Fibroblast of upper back skin (primary cell): ENCODE results near the gene CYP2U1.
"Not testable (repeated sequence)": the region's sequence is repeated elsewhere in the genome, so short reads cannot be mapped to it uniquely, and the experiment has no call there.

Experiments
- DNase-seq: peaks from one replicate; pipeline ENCODE4 v3.0.0-alpha.2; 2013

Gene CYP2U1

DNA sequence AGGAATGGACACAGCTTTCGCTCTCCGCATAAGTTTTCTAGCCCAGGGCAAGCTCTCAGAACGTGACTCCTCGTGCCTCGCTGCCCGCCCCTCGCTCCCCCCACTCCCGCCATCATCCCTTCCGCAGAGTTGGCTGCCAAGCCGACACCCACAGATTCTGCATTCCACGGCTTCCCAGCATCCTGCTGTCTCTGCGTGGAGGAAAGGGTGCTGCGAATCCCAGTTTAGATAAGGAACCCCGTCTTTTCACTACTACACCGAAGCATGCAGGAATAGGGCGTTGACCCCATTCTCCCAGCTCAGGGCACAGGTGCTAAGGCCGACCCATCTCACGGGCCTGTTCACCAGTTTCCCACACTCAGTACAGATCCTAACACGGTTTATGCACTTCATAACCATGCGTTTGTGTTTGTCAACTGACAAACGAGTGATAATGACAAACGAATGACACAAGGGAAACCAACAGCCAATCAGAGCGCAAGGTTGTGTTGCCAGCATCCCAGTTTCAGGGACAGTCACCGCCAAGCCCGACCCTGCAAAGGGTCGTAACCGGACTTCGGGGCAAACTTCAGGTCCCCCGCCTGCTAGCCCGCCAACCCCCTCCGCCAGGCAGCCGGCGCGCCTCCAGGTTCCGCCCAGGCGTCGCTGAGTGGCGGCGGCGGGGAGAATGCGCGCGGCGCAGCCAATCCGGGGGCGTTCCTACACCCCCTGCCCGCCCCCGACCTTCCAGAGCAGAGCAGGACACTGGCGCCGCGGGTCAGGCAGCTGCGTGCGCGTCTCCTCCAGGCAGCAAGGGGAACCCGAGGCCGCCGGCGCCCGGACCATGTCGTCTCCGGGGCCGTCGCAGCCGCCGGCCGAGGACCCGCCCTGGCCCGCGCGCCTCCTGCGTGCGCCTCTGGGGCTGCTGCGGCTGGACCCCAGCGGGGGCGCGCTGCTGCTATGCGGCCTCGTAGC is at the start of gene CYP2U1:
Gene CYP2U1 (plus strand): TSS at position 729 of the 954 bp plus-strand sequence. CDS start 95 bp downstream, at position 824.
- DNase-seq = peak; percentile 74

DNA sequence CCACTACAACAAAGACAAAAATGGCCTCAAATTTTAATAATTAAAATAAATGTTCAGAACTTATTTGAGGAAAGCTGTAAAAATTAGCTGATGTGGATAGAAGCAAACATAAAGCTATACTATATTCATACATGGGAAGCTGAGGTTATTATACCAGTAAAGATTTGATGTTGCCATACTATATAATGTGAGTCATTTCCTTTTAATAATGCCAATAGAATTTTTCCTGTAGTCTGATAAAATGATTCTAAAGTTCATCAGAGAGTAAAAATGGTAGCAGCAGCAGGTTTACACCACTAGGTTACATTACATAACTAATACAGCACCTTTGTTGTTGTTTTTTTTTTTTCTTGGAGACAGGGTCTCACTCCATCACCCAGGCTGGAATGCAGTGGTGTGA is 45.5 kb upstream of the CYP2U1 start:
- DNase-seq = no peak

DNA sequence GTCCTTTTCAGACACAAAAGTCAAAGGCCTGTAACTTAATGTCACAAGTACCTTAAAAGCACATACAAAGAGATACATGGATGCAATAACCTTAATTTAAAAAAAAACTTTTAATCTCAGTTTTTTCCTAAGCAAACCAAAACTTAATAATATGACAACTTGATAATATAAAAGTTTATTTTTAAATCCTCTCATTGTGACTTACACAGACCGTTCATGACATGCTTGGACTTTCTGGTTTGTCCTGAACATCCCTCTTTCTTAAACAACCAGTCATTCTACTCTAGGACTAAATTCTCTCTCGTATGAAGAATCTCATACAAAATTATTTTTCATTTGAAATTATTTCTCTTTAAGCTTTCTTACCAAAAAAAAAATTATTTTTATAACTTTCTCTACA is 43.1 kb upstream of the CYP2U1 start:
- DNase-seq = no peak

DNA sequence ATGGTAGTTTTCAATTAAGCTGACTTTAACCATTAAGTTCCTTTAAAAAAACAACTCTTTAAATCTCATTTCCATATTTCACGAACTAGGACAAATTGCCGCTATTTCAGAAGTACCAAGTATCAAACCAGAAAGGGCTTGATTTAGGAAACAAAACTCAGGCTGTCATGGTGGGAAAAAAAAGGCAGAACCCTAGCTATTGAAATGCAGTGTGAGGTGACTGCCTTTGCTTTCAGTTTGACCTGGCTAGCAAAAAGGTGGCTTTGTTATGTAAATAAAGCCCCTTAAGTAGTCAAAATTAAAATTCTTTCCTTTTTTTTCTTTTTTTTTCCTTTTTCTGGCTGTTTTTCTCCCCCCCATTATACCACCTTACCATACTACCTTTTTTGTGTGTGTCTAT is 40.6 kb upstream of the CYP2U1 start:
- DNase-seq = no peak

DNA sequence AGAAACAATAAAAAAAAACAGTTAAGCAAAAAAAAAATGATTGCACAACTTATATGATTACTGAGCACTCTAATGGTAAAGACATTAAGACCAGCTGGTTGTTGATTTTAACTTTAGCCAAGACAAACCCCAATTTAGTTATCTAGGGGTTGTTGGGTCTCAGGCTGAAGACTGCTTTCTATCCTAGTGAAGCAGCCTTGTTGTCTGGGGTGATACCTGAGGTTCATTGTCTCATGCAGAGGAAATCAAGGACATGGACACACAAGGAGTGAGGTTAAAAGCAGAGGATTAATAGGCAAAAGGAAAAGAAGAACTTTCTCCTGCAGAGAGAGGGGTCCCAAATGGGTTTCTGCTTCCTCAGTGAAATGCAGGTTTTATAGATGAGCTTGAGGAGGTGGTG is 40.0 kb upstream of the CYP2U1 start:
- no peak for DNase-seq

DNA sequence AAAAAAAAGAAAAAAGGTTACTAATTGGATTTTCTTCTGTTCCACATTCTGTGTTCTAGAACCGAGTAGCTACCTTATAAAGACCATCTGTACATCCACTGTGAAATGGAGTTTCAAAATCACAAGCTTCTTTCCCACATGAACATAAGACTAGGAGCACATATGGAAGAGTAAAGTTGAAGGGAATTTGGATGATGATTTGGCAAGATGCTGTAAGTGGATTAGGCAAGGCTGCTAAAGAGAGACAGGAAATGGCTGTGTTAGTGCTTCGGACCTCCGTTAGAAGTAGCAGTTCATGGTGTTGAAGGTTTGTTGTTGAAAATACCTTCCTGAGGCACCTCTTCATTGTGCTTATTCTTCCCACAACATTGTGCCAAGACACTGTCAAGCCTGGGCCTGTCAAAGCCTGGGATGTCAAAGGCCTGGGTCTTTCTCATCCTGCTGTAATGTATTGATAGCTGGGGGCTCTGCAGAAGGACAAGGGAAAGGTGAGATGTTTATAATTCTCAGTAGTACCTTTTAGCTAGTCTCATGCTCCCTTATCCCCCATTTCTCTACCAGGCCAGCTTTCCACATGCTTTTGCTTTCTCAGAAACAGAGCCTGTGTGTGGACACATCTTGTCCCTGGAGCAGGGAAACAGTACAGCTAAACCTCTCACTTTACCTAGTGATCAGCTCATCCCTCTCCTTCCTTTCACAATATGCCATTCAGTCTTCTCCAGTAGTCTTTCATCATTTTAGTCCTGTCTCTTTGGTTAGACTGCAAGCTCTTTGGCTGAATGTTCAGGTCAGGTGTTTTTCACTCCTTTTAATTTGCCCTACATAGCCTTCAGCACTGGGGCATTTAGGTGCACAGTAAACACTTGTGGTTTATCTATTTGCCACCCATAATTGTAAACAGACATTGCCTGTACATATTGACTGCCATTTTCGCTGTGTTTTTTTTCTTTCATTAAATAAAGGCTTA is 37.9 kb upstream of the CYP2U1 start:
- peak; percentile 25 for DNase-seq

DNA sequence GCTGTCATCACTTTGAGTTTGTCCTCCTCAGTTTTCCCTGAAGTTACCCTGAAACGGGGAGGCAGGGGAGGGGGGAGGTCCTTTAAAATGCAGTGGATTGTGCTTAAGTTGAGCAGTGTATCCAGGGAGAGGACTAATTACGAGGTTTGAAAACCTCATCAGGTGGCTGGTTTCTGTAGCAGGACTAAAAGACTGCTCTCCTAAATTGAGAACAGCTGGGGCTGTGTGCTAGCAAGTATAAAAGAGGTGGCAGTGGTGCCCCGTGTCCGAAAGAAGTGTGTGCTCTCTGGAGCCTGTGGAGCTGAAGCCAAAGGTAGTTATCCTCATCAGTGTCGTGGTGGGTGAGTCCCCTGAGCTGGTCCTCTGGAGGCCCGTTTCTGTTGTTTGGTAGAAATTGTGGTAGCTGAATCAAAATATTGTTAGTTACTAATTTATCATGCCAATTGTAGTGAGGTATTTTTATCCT is 37.2 kb upstream of the CYP2U1 start:
- no peak for DNase-seq

DNA sequence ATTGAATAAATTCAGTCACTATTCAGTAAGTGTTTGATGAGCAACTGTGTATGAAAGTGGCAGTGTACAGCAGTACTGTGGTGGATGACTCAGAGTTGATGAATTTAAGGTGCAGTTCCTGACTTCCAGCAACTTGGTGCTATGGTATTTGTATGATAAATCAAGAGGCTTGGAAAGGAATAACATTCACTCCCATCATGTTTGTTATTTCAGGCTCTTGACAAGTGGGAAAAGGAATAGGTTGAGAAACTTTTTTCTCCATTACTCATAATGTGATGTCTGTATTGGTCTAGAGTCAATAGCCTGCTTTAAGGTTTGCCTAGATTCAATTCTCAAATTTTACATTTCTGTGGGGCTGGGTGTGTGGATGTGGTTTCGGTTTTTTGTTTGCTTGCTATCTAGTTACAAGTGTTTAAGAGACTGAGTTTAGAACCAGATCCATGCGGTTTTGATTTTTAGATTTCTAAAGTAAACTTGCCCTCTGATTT is 35.1 kb upstream of the CYP2U1 start:
- peak; percentile 98 for DNase-seq

DNA sequence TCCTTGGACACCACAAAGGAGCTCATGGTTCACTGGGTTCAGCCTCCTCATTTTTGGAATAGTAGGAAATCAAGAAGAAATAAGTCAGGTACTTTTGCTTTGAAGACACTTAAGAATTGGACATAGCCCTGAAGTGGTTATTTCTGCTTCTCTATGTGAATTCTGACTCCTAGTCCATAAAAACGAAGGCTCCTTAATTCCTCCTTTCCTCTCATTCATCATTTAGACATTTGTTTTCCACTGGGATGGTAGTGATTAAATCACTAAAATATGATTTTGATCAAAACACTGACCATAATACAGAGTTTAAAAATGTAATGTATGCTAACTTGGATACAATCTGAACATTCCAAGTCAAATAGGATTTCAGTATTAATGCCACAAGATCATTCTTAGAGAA is 34.7 kb upstream of the CYP2U1 start:
- peak; percentile 76 for DNase-seq

DNA sequence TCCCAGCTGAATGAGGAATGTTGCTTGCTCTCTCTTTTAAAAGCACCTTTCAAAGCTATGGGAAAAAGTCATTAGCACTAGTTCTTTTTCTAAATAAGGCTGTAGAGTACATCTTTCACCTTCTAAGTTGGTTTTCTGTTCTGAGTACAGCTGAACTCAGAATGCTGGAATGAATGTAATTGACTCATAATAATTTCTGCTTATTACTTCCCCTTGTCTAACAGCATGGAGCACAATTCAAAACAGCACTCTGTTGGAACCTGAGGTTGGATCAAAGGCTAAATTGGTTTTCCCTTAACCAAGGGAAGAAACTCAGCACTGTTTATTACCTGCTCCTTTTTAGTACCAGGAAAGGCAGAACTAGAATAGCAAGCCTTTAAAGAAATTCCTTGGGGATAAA is 33.5 kb upstream of the CYP2U1 start:
- DNase-seq = no peak

DNA sequence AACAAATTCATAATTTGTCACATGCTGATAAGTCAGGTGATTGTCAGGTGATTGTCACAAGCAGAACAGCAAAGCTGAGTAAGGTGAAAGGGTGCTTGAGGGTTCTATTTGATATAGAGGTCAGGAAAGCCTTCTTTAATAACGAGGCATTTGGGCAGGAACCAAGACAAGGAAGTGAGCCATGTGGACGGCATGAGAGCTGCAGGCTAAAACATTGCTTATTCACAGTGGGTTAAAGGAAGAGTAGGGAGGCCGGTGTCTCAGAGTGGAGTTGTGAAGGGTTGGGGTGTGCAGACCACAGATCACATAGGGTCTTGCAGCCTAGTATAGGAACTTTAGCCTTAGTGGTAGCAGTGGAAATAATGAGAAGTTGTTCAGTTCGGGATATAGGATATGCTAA is 31.3 kb upstream of the CYP2U1 start:
- no peak for DNase-seq

DNA sequence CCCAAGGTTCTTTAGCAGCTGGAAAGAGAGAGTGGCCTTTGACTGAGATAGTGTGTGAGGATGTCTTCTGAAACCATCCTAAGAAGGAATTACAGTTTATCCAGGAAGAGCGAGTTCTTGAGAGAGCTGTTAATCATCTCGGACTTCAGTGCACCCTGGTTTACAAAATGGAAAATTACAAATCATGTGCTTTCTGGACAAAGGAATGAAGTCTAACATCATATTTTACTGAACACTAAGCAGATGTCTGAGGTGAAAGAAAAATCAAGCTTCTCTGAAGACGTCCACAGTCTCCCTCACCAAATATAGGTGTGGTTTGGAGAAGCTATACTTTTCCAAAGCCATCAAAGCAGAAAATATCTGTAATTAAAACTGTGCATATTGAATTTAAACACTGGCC is 30.8 kb upstream of the CYP2U1 start:
- no peak for DNase-seq

DNA sequence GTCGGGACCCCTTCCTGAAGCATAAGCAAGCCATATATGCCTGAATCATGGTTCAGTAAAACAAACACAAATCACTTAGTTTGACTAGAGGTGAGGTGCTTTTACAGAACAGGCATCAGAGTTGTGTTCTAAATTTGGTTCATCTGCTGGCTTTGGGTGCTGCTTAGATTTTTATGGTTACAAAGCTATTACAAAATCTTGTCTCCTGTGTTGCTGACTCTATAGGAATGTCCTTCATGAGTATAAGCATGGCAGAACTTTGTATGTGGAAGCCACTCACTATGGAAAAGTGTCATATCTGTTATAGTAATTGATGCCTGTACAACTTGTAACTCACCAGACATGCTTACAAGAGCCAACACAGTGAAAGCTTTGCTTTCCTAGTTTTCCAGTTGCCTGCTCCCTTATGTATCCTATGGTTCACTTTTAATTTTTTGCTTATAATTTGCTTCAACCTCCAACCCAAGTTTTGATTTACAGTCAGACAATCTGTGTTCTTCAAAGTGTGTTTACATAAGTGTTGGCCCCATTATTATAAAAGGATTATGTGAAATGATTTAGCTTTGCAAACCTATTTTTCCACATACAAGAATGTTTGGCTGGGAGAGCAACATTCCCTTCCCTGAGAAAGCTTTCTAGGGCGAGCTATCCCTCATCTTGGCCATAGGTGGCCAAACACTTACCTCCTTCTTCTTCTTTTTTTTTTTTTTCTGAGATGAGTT is 30.0 kb upstream of the CYP2U1 start:
- DNase-seq = no peak

DNA sequence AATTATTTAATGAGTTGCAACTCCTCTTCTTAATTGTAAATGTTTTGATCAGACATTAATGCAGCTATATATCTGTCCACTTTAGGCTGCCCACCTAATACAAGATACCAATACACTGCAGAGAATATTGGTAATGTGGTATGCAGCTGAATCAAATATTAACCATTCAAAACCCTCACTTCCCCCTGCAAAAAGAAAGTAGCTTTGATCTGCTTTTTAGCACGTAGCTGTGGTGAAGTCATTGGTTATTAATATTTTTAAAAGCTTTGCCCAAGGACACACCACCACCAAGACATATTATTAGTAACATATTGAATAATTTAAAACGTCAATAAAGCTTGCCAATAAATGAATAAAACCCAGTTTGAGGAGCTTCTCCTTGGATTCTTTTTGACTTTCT is 28.6 kb upstream of the CYP2U1 start:
- DNase-seq = no peak

DNA sequence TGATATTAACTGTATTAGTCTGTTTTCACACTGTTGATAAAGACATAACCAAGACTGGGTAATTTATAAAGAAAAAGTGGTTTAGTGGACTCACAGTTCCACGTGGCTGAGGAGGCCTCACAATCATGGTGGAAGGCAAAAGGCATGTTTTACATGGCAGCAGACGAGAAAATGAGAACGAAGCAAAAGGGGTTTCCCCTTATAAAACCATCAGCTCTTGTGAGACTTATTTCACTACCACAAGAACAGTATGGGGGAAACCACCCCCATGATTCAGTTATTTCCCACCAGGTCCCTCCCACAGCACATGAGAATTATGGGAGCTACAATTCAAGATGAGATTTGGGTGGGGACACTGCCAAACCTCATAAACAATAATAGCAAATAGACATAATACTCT is 26.3 kb upstream of the CYP2U1 start:
- not testable (repeated sequence) for DNase-seq

DNA sequence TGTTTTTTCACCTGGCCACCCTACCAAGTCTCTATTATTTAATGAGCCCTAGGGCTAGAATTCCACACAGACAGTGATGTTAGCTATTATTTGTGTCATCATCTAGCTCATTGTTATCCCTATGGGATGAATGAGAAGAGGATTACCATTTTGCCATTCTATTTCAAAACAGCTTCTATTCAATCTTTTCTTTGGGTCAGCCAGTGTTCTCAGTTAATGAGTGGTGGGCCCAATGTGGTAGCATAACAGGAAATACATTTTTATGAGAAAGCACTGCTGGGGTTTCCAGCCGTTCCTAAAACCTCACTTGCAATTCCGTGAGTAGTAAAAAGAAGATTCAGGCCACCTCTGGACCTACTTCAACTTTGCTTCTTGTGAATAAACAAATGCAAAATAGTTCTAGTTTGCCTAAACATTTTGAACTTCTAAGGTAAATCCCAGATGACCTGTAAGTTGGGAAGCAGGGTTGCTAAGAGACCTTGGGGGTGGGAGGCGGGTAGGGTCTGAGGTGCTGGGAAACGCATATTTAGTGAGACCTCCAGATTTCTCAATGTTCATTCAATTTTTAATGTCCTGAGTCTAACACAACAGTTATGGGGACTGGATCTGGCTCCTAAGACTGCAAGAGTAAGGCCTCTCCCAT is 24.8 kb upstream of the CYP2U1 start:
- DNase-seq = no peak

DNA sequence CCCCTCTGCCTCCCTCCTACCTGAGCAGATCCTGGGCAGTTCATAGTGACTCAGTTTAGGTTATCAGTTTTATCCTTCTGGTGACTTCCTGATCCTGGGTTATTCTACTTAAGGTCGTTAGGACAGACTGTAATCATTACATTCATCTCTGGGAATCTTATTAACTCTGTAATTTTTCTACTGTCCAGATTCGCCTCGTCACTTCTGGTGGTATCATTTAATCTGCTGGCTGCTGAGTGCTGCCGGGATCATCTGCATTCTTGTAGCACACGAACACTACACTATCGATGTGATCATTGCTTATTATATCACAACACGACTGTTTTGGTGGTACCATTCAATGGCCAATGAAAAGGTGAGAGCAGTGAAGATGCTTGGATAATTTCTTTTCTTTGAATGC is 23.0 kb upstream of the CYP2U1 start:
- no peak for DNase-seq

DNA sequence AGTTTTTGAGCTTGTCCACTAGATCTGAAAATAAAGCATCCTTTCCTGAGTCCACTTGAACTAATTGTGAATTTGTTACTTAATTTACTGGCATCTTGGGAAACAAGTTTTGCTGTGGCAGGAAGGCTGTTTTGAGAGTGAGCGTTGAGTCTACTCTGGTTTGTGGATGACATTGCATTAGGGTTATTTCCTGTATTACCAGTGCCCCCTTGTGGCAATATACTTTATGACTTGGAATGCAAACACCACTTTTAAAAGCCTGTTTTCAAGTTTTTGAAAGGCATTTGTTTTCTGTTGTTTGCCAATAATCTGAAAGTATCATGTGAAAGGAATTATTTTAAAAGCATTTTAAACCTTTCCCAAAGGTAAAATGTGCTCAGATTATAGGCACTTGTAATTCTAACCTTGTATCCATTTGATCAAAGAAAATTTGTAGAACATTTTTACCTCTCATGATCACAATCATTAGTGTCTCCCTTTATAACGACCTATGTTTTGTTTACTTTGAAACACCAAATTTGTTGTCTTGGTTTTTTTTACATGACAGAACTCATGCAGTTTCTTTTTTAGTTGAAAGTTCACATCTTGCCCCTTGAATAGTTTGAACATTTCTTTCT is 18.0 kb upstream of the CYP2U1 start:
- DNase-seq = peak; percentile 69

DNA sequence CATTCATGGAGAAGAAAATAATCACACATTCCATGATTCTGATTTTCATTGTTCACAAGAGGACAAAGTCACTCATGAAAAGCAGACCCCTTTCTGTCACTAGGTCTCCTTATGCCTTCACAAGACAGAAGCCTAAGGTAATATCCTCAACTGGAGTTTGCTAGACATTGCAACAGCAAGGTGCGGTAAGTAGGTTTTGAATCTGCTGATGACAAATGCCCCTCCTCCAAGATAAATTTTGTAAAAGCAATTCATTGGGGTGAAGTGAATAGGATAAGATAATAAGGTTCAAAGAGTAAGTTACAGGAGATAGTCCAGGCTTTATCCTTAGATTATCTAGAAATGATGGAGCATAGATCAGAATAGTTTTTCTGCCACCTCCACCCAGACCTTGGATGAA is 16.1 kb upstream of the CYP2U1 start:
- no peak for DNase-seq

DNA sequence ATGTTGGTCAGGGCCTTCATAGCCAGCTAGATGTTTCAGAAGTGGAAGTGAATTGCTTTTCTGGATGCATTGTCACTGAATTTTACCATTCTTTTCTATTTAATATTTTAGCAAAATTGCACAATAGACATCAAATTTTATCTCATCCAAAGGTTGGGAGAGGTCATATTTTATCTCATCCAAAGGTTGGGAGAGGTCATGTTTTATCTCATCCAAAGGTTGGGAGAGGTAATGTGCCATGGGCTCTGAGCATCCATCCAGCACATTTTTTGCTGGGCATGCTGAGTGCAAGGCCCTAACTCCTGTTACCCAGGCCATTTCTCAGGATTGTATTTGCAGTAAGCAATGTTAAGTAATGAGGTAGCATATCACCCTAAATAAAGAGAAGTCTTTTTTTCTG is 14.7 kb upstream of the CYP2U1 start:
- no peak for DNase-seq

DNA sequence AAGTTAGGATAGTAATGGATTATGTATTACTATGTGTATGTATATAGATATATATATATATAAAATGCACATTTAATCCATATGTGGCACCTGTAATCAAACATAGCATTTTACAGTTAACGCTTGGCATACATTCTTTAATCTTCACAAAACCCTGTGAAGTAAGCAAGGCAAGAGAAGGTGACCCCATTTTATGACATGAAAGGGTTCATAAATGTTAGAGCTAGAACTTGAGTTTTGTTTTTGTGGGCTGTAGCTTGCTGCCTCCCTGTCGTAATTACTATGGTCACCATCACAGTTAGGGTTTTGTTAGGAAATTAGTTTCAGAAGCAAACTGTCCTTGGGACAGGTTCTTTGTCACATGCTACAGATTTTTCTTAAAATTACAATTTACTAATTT is 13.8 kb upstream of the CYP2U1 start:
- DNase-seq = no peak
